Retinal pigment epithelial cell (primary cell): ENCODE data around the gene CD37.
"Not testable (repeated sequence)": the region's sequence is repeated elsewhere in the genome, so short reads cannot be mapped to it uniquely, and the experiment has no call there.

Experiments used
- DNase-seq: peaks from one replicate; pipeline ENCODE4 v3.0.0-alpha.2; 2010; ENCODE audit warnings: low read depth
- H3K4me3 ChIP-seq: 2 replicates; pipeline ENCODE4 v1.5.1; 2011; ENCODE audit warnings: mild to moderate bottlenecking, low read length, control low read depth, moderate library complexity
- CTCF ChIP-seq: conservative IDR thresholded peaks from 2 replicates; pipeline ENCODE4 v1.5.1; 2011; ENCODE audit warnings: low read depth, low read length, control low read depth, inconsistent platforms

Gene CD37

DNA sequence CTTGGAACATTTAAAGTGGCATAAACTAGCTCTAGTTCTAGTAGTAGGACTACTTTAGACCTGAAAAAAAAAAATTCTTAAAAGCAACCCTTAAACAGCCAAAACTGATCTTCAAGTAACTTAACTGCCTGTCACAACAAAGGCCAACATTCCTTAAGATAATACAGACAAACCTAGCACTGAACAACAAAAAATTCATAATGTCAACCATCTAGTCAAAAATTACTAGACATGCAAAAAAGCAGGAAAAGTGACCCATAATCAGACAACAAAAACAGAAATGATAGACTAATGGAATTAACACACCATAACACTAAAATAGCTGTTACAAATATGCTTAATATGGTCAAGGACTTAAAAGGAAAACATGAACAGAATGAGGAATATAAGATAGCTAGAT lies 16.9 kb upstream of the CD37 start:
- no peak overlapping the region for H3K4me3 ChIP-seq
- no peak for DNase-seq
- TF ChIP-seq CTCF: no peak

DNA sequence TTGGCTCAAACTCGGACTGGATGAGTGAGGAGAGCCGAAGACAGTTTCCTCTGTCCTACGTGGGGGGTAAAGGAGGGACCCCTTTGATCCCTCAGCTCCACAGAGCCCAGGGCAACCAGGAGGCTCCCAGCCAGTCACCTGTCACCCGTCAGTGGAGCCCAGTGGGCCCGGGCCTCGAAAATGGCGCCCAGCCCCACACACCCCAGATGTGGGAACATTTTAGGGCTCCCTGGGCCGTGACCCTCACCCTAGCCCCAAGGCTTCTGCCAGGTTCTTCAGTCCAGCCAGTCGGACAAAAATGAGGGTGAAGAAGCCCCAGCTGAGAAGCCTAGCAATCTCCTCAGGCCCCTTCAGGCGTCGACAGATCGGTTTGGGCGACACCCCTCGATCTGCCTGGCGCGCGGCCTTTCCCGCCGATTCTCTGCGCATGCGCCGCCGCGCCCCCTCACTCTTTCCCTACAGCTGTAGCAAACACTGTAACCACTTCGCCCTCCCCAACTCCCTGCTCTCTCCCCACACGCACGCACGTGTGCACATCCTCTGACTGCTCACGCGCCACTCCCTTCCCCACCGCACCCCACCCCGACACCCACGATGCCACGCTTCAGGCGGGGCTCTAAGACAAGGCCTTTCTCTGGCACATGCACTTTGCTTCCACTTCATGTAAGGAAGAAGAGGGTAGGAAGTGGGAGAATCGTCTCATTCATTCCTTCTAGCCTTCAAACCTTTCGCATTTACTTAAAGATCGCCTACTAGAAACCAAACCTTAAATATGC lies 10.2 kb upstream of the CD37 start, which contains the start of gene SLC6A16:
SLC6A16 (minus strand) TSS at position 391 of the 776 bp plus-strand sequence. CDS start 13,844 bp downstream, outside the sequence.
- no peak within 1 kb of the TSS for H3K4me3 ChIP-seq

GRCh38 chr19:49325756-49326155 lies 9.4 kb upstream of the CD37 start:
- not testable (repeated sequence) for DNase-seq, H3K4me3 ChIP-seq

More for the DNA sequence above, 10.2 kb upstream of the CD37 start, which contains the start of gene SLC6A16:
- no peak for TF ChIP-seq CTCF
- no peak for DNase-seq

- DNase-seq: no peak
- TF ChIP-seq CTCF: no peak
- H3K4me3 ChIP-seq: no peak overlapping the region
These were observed 9.0 kb upstream of the CD37 start for GRCh38 chr19:49326165-49326704.

DNA sequence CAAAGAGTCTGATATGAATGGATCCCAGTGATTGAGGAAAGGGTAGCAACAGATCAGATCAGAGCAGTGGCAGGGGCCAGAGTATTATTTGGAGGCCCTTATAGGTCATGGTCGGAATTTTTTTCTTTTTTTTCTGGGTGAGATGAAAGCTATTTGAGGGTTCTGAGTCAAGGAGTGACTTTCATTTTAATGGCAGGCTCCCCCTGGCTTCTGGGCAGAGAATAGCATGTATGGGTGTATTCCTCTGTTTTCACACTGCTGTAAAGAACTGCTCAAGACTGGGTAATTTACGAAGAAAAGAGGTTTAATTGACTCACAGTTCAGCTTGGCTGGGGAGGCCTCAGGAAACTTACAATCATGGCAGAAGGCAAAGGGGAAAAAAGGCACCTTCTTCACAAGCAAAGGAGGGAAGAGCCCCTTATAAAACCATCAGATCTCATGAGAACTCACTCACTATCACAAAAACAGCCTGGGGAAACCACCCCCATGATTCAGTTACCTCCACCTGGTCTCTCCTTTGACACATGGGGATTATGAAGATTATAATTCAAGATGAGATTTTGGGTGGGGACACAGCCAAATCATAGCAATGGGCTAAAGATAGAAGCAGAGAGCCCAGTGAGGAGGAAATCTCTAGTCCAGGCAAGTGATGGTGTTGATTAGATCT lies 7.2 kb upstream of the CD37 start:
- no peak overlapping the region for H3K4me3 ChIP-seq
- peak; percentile 77 for TF ChIP-seq CTCF
- DNase-seq: no peak

DNA sequence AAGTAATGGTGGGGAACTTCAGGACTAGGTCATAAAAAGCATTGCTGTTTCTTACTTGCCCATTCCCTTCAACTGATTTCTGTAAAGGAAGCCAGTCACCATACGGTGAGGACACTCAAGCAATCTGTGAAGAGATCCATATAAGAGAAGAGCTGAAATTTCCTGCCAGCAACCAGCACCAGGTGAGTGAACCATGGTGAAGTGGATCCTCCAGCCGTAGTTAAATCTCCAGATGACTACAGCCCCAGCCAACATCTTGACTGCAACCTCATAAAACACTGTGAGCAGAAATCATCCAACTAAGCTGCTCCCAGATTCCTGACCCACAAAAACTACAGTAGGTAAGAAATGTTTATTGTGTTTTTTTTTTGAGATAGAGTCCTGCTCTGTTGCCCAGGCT lies 6.5 kb upstream of the CD37 start:
- no peak overlapping the region for H3K4me3 ChIP-seq
- TF ChIP-seq CTCF: no peak
- DNase-seq: no peak

GRCh38 chr19:49331187-49331586 lies 4.0 kb upstream of the CD37 start:
- not testable (repeated sequence) for DNase-seq, H3K4me3 ChIP-seq

DNA sequence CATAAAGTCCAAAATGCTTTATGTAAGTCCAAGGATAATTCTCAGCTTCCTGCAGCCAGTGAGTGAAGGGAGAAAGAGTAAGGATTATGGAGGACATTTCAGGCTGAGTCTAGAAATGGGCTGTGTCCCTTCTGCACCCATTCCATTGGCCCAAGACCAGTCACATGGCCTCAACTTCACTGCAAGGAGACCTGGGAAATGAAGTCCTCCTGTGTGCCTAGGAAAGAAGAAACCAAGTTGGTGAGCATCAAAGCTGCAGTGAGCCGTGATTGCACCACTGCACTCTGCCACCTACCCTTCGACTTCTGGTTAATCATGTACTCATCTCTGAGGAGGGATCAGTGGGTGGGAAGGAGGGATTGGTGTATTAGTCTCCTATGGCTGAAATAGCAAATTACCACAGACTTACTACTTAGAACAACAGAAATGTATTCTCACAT lies 3.6 kb upstream of the CD37 start:
- no peak for DNase-seq
- no peak for TF ChIP-seq CTCF

DNA sequence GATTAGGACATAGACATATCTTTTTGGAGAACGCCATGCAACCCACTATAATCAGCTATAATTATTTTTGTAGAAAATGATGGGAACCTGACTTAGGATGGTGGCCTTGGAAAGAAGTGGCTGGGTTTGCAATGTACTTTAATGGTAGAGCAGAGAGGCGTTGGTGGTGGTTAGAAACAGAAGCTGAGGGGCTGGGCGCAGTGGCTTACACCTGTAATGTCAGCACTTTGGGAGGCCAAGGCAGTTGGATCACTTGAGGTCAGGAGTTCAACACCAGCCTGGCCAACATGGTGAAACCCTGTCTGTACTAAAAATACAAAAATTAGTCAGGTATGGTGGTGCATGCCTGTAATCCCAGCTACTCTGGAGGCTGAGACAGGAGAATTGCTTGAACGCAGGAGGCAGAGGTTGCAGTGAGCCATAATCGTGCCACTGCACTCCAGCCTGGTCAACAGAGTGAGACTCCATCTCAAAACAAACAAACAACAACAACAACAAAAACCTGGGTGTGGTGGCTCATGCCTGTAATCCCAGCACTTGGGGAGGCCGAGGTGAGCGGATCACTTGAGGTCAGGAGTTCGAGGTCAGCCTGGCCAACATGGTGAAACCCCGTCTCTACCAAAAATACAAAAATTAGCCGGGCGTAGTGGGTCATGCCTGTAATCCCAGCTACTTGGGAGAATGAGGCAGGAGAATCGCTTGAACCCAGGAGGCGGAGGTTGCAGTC lies 2.4 kb upstream of the CD37 start:
- not testable (repeated sequence) for H3K4me3 ChIP-seq, DNase-seq

More for the DNA sequence above, 3.6 kb upstream of the CD37 start:
- H3K4me3 ChIP-seq: no peak overlapping the region
